ENCODE measurements around the gene PIM3. TPM values are rescaled to one million over a fixed set of nuclear protein-coding genes. Genes with fewer than 3 reads are reported as not detected.

Gene PIM3
- total RNA-seq, 2 donors from 2014 or later: 209 to 236 TPM

- ATAC-seq (replicated peaks in 1 of 2) (no peak), DNase-seq (no peak)
- H3K36me3 Mint-ChIP-seq (ENCODE audit: insufficient read depth in 2 of 2): peaks cover 10 to 25% of the 10 kb centered on the region in 2 donors
- no peak overlapping the region for H3K27ac Mint-ChIP-seq
- H3K27me3 Mint-ChIP-seq (ENCODE audit: low read depth): peaks cover 7% of the 10 kb centered on the region
- peaks cover 9% of the 10 kb centered on the region in 2 donors for H3K9me3 Mint-ChIP-seq
- peaks cover 10% of the 10 kb centered on the region for H3K4me1 Mint-ChIP-seq (ENCODE audit: low read depth)
- H3K4me3 Mint-ChIP-seq: no peak overlapping the region
Measured at GRCh38 chr22:49991167-49991566, 30.6 kb downstream of the PIM3 start.

- peaks cover 10% of the 10 kb centered on the region for H3K4me1 Mint-ChIP-seq (ENCODE audit: low read depth)
- peaks cover 9% of the 10 kb centered on the region in 2 donors for H3K9me3 Mint-ChIP-seq
- peaks cover 8 to 19% of the 10 kb centered on the region in 2 donors for H3K36me3 Mint-ChIP-seq (ENCODE audit: insufficient read depth in 2 of 2)
- ATAC-seq (replicated peaks in 1 of 2) (no peak), DNase-seq (no peak)
- no peak overlapping the region for H3K27ac Mint-ChIP-seq
- no peak overlapping the region for H3K4me3 Mint-ChIP-seq
- H3K27me3 Mint-ChIP-seq (ENCODE audit: low read depth): peaks cover 6% of the 10 kb centered on the region
Measured at GRCh38 chr22:49991907-49992533, 31.4 kb downstream of the PIM3 start.

GRCh38 chr22:49992921-49993648 lies 32.5 kb downstream of the PIM3 start:
- H3K27me3 Mint-ChIP-seq (ENCODE audit: low read depth): peaks cover 6% of the 10 kb centered on the region
- H3K9me3 Mint-ChIP-seq: peaks cover 7 to 9% of the 10 kb centered on the region in 2 donors
- H3K36me3 Mint-ChIP-seq (ENCODE audit: insufficient read depth in 2 of 2): peaks cover 6 to 17% of the 10 kb centered on the region in 2 donors
- peaks cover 10% of the 10 kb centered on the region for H3K4me1 Mint-ChIP-seq (ENCODE audit: low read depth)
- peak; percentile 75 to 77 for DNase-seq
- ATAC-seq (replicated peaks in 1 of 2): peak; percentile 90 to 93
- no peak overlapping the region for H3K27ac Mint-ChIP-seq
- H3K4me3 Mint-ChIP-seq: peak overlapping the region in 1 of 2 donors; percentile 8

- Mint-ChIP-seq H3K4me3 (no peak overlapping the region), H3K4me1 (ENCODE audit: low read depth) (peaks cover 10% of the 10 kb centered on the region), H3K27me3 (ENCODE audit: low read depth) (peaks cover 6% of the 10 kb centered on the region), H3K27ac (no peak overlapping the region), H3K9me3 (peaks cover 9 to 10% of the 10 kb centered on the region in 2 donors), H3K36me3 (ENCODE audit: insufficient read depth in 2 of 2) (peaks cover 8 to 17% of the 10 kb centered on the region in 2 donors)
- DNase-seq: no peak
- ATAC-seq (replicated peaks in 1 of 2): peak in 1 of 2 donors; percentile 18
Measured at GRCh38 chr22:49993649-49994360, 33.2 kb downstream of the PIM3 start.

GRCh38 chr22:49994361-49995040 lies 33.9 kb downstream of the PIM3 start:
- Mint-ChIP-seq H3K36me3 (ENCODE audit: insufficient read depth in 2 of 2) (peaks cover 6 to 15% of the 10 kb centered on the region in 2 donors), H3K4me1 (ENCODE audit: low read depth) (peaks cover 10% of the 10 kb centered on the region), H3K4me3 (no peak overlapping the region), H3K27ac (no peak overlapping the region), H3K9me3 (peaks cover 7 to 8% of the 10 kb centered on the region in 2 donors), H3K27me3 (ENCODE audit: low read depth) (peaks cover 6% of the 10 kb centered on the region)
- DNase-seq (no peak), ATAC-seq (replicated peaks in 1 of 2) (no peak)

GRCh38 chr22:49995041-49995360 lies 34.4 kb downstream of the PIM3 start:
- Mint-ChIP-seq H3K36me3 (ENCODE audit: insufficient read depth in 2 of 2) (peaks cover 6 to 12% of the 10 kb centered on the region in 2 donors), H3K27ac (no peak overlapping the region), H3K4me1 (ENCODE audit: low read depth) (peaks cover 10% of the 10 kb centered on the region), H3K9me3 (peaks cover 7 to 8% of the 10 kb centered on the region in 2 donors), H3K4me3 (no peak overlapping the region), H3K27me3 (ENCODE audit: low read depth) (peaks cover 6% of the 10 kb centered on the region)
- DNase-seq (no peak), ATAC-seq (replicated peaks in 1 of 2) (no peak)

GRCh38 chr22:49995361-49996118 lies 35.0 kb downstream of the PIM3 start:
- H3K27me3 Mint-ChIP-seq (ENCODE audit: low read depth): peaks cover 6% of the 10 kb centered on the region
- no peak for ATAC-seq (replicated peaks in 1 of 2)
- DNase-seq: no peak
- peaks cover 4 to 8% of the 10 kb centered on the region in 2 donors for H3K36me3 Mint-ChIP-seq (ENCODE audit: insufficient read depth in 2 of 2)
- peaks cover 7 to 8% of the 10 kb centered on the region in 2 donors for H3K9me3 Mint-ChIP-seq
- no peak overlapping the region for H3K4me3 Mint-ChIP-seq
- peaks cover 10% of the 10 kb centered on the region for H3K4me1 Mint-ChIP-seq (ENCODE audit: low read depth)
- peak overlapping the region; percentile 30 for H3K27ac Mint-ChIP-seq

GRCh38 chr22:49996119-49996517 lies 35.5 kb downstream of the PIM3 start:
- H3K36me3 Mint-ChIP-seq (ENCODE audit: insufficient read depth in 2 of 2): peaks cover 2% of the 10 kb centered on the region in 2 donors
- H3K4me1 Mint-ChIP-seq (ENCODE audit: low read depth): peaks cover 10% of the 10 kb centered on the region
- H3K9me3 Mint-ChIP-seq: peaks cover 4 to 5% of the 10 kb centered on the region in 2 donors
- H3K4me3 Mint-ChIP-seq: no peak overlapping the region
- peaks cover 2% of the 10 kb centered on the region for H3K27me3 Mint-ChIP-seq (ENCODE audit: low read depth)
- DNase-seq (no peak), ATAC-seq (replicated peaks in 1 of 2) (no peak)
- H3K27ac Mint-ChIP-seq: peak overlapping the region; percentile 30

- no peak overlapping the region for H3K27ac Mint-ChIP-seq
- no peak overlapping the region for H3K4me3 Mint-ChIP-seq
- ATAC-seq (replicated peaks in 1 of 2) (no peak), DNase-seq (no peak)
- H3K4me1 Mint-ChIP-seq (ENCODE audit: low read depth): peaks cover 10% of the 10 kb centered on the region
- H3K9me3 Mint-ChIP-seq: peaks cover 1 to 2% of the 10 kb centered on the region in 2 donors
- H3K36me3 Mint-ChIP-seq (ENCODE audit: insufficient read depth in 2 of 2): peaks cover 0 to 2% of the 10 kb centered on the region in 2 donors
- no peaks in the 10 kb centered on the region for H3K27me3 Mint-ChIP-seq (ENCODE audit: low read depth)
Measured at GRCh38 chr22:49996518-49997250, 36.1 kb downstream of the PIM3 start.

- no peak for ATAC-seq (replicated peaks in 1 of 2)
- DNase-seq: no peak
- Mint-ChIP-seq H3K4me1 (ENCODE audit: low read depth) (peaks cover 10% of the 10 kb centered on the region), H3K27ac (no peak overlapping the region), H3K36me3 (ENCODE audit: insufficient read depth in 2 of 2) (peaks cover 0 to 2% of the 10 kb centered on the region in 2 donors), H3K27me3 (ENCODE audit: low read depth) (no peaks in the 10 kb centered on the region), H3K4me3 (no peak overlapping the region), H3K9me3 (peaks cover 1 to 2% of the 10 kb centered on the region in 2 donors)
Measured at GRCh38 chr22:49997251-49997599, 36.7 kb downstream of the PIM3 start.

- ATAC-seq (replicated peaks in 1 of 2) (no peak), DNase-seq (no peak)
- no peak overlapping the region for H3K27ac Mint-ChIP-seq
- peaks cover 0 to 2% of the 10 kb centered on the region in 2 donors for H3K36me3 Mint-ChIP-seq (ENCODE audit: insufficient read depth in 2 of 2)
- H3K9me3 Mint-ChIP-seq: peaks cover 1 to 2% of the 10 kb centered on the region in 2 donors
- peaks cover 5% of the 10 kb centered on the region for H3K4me1 Mint-ChIP-seq (ENCODE audit: low read depth)
- no peak overlapping the region for H3K4me3 Mint-ChIP-seq
- peaks cover 5% of the 10 kb centered on the region for H3K27me3 Mint-ChIP-seq (ENCODE audit: low read depth)
Measured at GRCh38 chr22:49997932-49998717, 37.6 kb downstream of the PIM3 start.

Data from activated T-cell treated with anti-CD3 and anti-CD28 coated beads, Interleukin-2, amount 50 U/mL, for 72 hours (primary cell).